Neutrophil (primary cell): ENCODE data around the gene DUSP3.

Experiments
- H3K27ac ChIP-seq: fragments of 200-600 bp; sonication (generic); 2 replicates; pipeline ENCODE4 v1.5.1; 2016; ENCODE audit warnings: mild to moderate bottlenecking, moderate library complexity
- H3K27me3 ChIP-seq: fragments of 200-600 bp; sonication (generic); 2 replicates; pipeline ENCODE4 v1.6.0; 2016; ENCODE audit warnings: mild to moderate bottlenecking
- H3K36me3 ChIP-seq: fragments of 200-600 bp; sonication (generic); 2 replicates; pipeline ENCODE4 v1.5.1; 2017
- H3K4me1 ChIP-seq, 2 experiments: fragments of 200-600 bp in 1 of 2; sonication (generic) in 1 of 2; 1 replicate in 1 of 2; 2 replicates in 1 of 2; pipeline versions ENCODE4 v1.5.1 to v1.6.1; 2013 to 2016; ENCODE audit warnings: low read depth in 1 of 2, low read length in 1 of 2, mild to moderate bottlenecking in 1 of 2, moderate library complexity in 1 of 2; ENCODE audit not compliant: control insufficient read depth in 1 of 2, insufficient read depth in 1 of 2
- H3K4me3 ChIP-seq, 2 experiments: fragments of 200-600 bp in 1 of 2; sonication (generic) in 1 of 2; 1 replicate in 1 of 2; 2 replicates in 1 of 2; pipeline ENCODE4 v1.5.1; 2013 to 2016; ENCODE audit warnings: low read depth in 1 of 2, low read length in 1 of 2, mild to moderate bottlenecking in 1 of 2, moderate library complexity in 1 of 2
- H3K9me3 ChIP-seq: fragments of 200-600 bp; sonication (generic); 2 replicates; pipeline ENCODE4 v1.5.1; 2016
- TF ChIP-seq, protein P1 (sequence below): fragments of 200-600 bp; sonication (generic); IDR thresholded peaks from 2 replicates; pipeline ENCODE4 v1.5.1; 2016; ENCODE audit warnings: antibody characterized with exemption

DUSP3 gene

DNA sequence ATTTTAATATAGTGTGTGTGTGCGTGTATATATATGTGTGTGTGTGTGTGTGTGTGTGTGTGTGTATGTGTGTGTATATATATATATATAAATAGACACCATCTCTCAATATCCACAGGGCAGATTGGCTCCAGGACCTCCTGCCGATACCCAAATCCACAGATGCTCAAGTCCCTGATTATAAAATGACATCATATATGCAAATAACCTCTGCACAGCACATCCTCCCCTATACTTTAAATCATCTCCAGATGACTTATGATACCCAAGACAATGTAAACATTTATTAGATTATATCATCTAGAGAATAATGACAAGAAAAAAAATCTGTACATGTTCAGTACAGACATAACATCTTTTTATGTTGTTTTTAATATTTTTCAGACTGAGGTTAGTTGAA, 7.8 kb downstream of the DUSP3 start:
- H3K36me3 ChIP-seq: no peaks in the 10 kb centered on the region
- H3K27ac ChIP-seq: no peak overlapping the region
- H3K27me3 ChIP-seq: no peaks in the 10 kb centered on the region
- H3K9me3 ChIP-seq: no peaks in the 10 kb centered on the region
- H3K4me3 ChIP-seq: no peak overlapping the region
- TF ChIP-seq, protein P1, sequence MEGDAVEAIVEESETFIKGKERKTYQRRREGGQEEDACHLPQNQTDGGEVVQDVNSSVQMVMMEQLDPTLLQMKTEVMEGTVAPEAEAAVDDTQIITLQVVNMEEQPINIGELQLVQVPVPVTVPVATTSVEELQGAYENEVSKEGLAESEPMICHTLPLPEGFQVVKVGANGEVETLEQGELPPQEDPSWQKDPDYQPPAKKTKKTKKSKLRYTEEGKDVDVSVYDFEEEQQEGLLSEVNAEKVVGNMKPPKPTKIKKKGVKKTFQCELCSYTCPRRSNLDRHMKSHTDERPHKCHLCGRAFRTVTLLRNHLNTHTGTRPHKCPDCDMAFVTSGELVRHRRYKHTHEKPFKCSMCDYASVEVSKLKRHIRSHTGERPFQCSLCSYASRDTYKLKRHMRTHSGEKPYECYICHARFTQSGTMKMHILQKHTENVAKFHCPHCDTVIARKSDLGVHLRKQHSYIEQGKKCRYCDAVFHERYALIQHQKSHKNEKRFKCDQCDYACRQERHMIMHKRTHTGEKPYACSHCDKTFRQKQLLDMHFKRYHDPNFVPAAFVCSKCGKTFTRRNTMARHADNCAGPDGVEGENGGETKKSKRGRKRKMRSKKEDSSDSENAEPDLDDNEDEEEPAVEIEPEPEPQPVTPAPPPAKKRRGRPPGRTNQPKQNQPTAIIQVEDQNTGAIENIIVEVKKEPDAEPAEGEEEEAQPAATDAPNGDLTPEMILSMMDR: no peak
- H3K4me1 ChIP-seq: peaks cover 29 to 48% of the 10 kb centered on the region in 2 experiments

DNA sequence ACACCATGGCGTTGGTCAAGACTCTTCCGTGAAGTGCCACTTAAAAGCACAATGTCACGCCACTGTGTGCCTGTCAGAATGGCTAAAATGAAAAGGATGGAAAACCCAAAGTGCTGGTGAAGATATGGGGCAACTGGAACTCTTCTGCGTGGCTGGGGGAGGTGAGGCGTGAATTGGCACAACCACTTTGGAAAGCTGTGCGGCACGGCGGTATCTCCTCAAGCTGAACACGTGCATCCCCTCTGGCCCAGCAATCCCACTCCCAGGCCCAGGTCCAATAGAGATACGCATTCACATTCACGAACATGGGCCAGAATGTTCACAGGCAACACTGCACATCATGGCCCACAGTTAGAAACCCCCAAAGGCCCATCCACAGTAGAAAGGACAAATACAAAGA, 8.9 kb downstream of the DUSP3 start:
- TF ChIP-seq, protein P1: no peak
- Histone ChIP-seq H3K9me3 (no peaks in the 10 kb centered on the region), H3K36me3 (no peaks in the 10 kb centered on the region), H3K4me3 (no peak overlapping the region), H3K27me3 (no peaks in the 10 kb centered on the region), H3K4me1 (peaks cover 34 to 46% of the 10 kb centered on the region in 2 experiments), H3K27ac (no peak overlapping the region)

- H3K9me3 ChIP-seq: no peaks in the 10 kb centered on the region
- peaks cover 33 to 44% of the 10 kb centered on the region in 2 experiments for H3K4me1 ChIP-seq
- H3K27ac ChIP-seq: no peak overlapping the region
- TF ChIP-seq, protein P1: no peak
- no peaks in the 10 kb centered on the region for H3K36me3 ChIP-seq
- no peak overlapping the region for H3K4me3 ChIP-seq
- no peaks in the 10 kb centered on the region for H3K27me3 ChIP-seq
Observed at GRCh38 chr17:43769426-43769825, 9.4 kb downstream of the DUSP3 start.

DNA sequence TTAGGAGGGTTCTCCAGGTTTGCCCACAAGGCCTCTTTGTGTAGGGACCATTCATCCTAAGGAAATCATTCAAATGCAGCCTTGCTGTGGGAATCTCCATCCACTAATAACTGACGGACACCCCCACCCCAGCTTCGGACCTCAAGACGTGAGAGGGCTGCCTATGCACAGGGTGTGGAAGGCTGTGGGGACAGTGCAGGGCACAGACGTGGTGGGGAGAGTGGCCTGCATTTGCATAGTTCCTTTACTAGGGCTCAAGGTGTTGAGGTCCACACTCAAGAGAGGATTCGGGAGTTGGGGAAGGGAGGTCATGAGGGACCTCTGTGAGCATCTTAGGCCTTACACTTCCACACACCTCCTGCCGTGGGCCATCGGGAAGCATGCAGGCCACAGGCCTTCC, 9.8 kb downstream of the DUSP3 start:
- H3K9me3 ChIP-seq: no peaks in the 10 kb centered on the region
- H3K4me3 ChIP-seq: no peak overlapping the region
- H3K36me3 ChIP-seq: no peaks in the 10 kb centered on the region
- peaks cover 28 to 43% of the 10 kb centered on the region in 2 experiments for H3K4me1 ChIP-seq
- TF ChIP-seq, protein P1: no peak
- H3K27ac ChIP-seq: no peak overlapping the region
- H3K27me3 ChIP-seq: no peaks in the 10 kb centered on the region

DNA sequence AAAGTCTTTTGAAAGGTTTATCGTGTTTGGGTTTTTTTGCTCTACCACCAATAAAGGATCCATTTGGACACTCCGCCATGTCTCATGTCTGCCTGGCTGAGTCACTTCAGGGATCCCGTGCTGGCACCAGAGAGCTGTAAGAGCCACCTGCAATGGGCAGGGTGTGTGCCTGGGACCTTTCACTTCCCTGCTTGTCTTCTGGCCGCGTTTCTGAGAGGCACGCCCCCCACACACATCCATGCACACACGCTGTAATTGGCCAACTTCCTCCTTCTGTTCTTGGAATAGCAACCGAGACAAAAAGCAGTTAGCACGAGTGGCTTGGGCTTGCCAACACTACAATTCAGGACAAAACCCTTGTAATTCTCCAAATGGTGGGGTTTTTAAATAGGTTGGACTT, 10.4 kb downstream of the DUSP3 start:
- Histone ChIP-seq H3K4me1 (peaks cover 23 to 37% of the 10 kb centered on the region in 2 experiments), H3K27me3 (no peaks in the 10 kb centered on the region), H3K36me3 (no peaks in the 10 kb centered on the region), H3K27ac (no peak overlapping the region), H3K9me3 (no peaks in the 10 kb centered on the region), H3K4me3 (no peak overlapping the region)
- TF ChIP-seq, protein P1: no peak

DNA sequence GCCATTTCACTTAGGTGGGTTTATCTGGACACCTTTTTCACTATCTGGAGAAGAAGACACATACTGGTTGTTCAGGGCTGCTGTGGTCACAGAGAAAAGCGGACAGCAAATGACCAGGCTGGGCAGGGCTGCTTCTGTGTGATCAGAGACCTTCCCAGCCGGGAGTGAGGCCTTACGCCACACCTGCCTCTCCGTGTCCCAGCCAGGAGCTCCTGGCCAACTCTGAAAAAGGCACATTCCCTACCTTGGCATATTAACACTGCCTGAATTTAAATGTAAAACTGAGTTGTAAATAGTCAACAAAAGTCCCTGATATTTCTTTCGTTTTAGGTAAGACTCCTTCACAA, 11.1 kb downstream of the DUSP3 start:
- Histone ChIP-seq H3K36me3 (no peaks in the 10 kb centered on the region), H3K4me3 (no peak overlapping the region), H3K27ac (no peak overlapping the region), H3K27me3 (no peaks in the 10 kb centered on the region), H3K4me1 (peaks cover 16 to 30% of the 10 kb centered on the region in 2 experiments), H3K9me3 (no peaks in the 10 kb centered on the region)
- TF ChIP-seq, protein P1: no peak
